Lung (tissue), 12 donors: ENCODE results near the gene XKR3. TPM values are rescaled to one million over a fixed set of nuclear protein-coding genes. Genes with fewer than 3 reads are reported as not detected.
"Not testable (repeated sequence)": the region's sequence is repeated elsewhere in the genome, so short reads cannot be mapped to it uniquely, and the experiment has no call there.

Experiments used
- ATAC-seq: fragments of 200-7000 bp; cut with Tn5 transposase; one replicate; pipeline ENCODE4 v1.9.1; 2020; ENCODE audit warnings: moderate number of reproducible peaks; ENCODE audit not compliant: insufficient read depth, low FRiP score
- DNase-seq, 3 donors: peaks; one replicate each; pipeline ENCODE4 v3.0.0-alpha.2; 2013 to 2017
- H3K27ac ChIP-seq, 2 donors: one replicate each; pipeline ENCODE4 v1.5.1; 2013; ENCODE audit warnings: mild to moderate bottlenecking in 2 of 2, moderate library complexity in 2 of 2, control low read depth in 1 of 2, inconsistent platforms in 1 of 2, low read depth in 1 of 2, low read length in 1 of 2
- H3K27me3 ChIP-seq, 3 donors: one replicate each; pipeline ENCODE4 v1.5.1; 2013; ENCODE audit warnings: low read length in 2 of 3; ENCODE audit not compliant: control insufficient read depth in 3 of 3, insufficient read depth in 3 of 3
- H3K36me3 ChIP-seq, 4 donors: one replicate each; pipeline ENCODE4 v1.5.1; 2013; ENCODE audit warnings: low read length in 4 of 4, mild to moderate bottlenecking in 1 of 4, moderate library complexity in 1 of 4; ENCODE audit not compliant: control insufficient read depth in 4 of 4, insufficient read depth in 4 of 4
- H3K4me1 ChIP-seq, 5 donors: one replicate each; pipeline ENCODE4 v1.5.1; 2013; ENCODE audit warnings: low read length in 5 of 5, mild to moderate bottlenecking in 2 of 5, moderate library complexity in 1 of 5; ENCODE audit not compliant: control insufficient read depth in 5 of 5, insufficient read depth in 5 of 5
- H3K4me3 ChIP-seq: one replicate; pipeline ENCODE4 v1.5.1; 2013; ENCODE audit warnings: mild to moderate bottlenecking, control low read depth, moderate library complexity
- H3K9ac ChIP-seq, 2 donors: one replicate each; pipeline ENCODE4 v1.5.1; 2013; ENCODE audit warnings: low read length in 2 of 2, control low read depth in 1 of 2; ENCODE audit not compliant: insufficient read depth in 1 of 2
- H3K9me3 ChIP-seq, 4 donors: one replicate each; pipeline ENCODE4 v1.5.1; 2013; ENCODE audit warnings: low read length in 3 of 4, mild to moderate bottlenecking in 1 of 4, moderate library complexity in 1 of 4; ENCODE audit not compliant: control insufficient read depth in 4 of 4, insufficient read depth in 3 of 4
- WGBS, 2 donors: extraction: QIAGEN DNeasy Blood & Tissue Kit; methylation state at CpG; one replicate each; pipeline ENCODE4 v1.1.7; 2013; 5-methylcytosine and 5-hydroxymethylcytosine counted together
- polyA plus RNA-seq, 2 donors: library from polyadenylated mRNA; stranded (reverse); fragments of 200-250 nt; gene quantifications; one replicate each; pipeline ENCODE4 v1.2.1, GENCODE V29; 2013
- total RNA-seq, 2 donors: library from RNA; depleted of rRNA in 1 of 2; stranded (reverse); fragments of >200 nt in 1 of 2; gene quantifications; one replicate each; pipeline ENCODE4 v1.2.1, GENCODE V29; 2014 to 2021
- TF ChIP-seq, protein P1 (sequence below): IDR thresholded peaks from 2 replicates; pipeline ENCODE4 v1.5.1; 2012; ENCODE audit warnings: mild to moderate bottlenecking; ENCODE audit errors: control extremely low read depth, extremely low read depth
- donor health status: control.
- donor health status: control.
- donor health status: Bipolar disorder and iron deficiency.
- donor health status: healthy.
- donor health status: DM: yes; HTN: yes; CAD: no.

XKR3 gene
- total and polyA plus RNA-seq, 4 donors = 0.07 TPM; not detected in 3

DNA sequence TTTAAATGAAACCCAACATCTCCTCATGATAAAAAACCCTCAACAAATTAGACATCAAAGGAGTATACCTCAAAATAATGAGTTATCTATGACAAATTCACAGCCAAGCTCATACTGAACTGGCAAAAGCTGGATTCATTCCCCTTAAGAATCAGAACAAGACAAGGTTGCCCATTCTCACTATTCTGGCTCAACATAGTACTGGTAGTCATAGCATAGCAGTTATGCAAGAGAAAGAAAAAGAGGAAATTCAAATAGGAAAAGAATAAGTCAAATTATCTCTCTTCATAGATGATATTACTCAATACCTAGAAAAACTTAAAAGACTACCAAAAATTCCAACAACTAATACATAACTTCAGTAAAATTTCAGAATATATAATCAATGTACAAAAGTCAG, 29.4 kb upstream of the XKR3 start:
- TF ChIP-seq, protein P1, sequence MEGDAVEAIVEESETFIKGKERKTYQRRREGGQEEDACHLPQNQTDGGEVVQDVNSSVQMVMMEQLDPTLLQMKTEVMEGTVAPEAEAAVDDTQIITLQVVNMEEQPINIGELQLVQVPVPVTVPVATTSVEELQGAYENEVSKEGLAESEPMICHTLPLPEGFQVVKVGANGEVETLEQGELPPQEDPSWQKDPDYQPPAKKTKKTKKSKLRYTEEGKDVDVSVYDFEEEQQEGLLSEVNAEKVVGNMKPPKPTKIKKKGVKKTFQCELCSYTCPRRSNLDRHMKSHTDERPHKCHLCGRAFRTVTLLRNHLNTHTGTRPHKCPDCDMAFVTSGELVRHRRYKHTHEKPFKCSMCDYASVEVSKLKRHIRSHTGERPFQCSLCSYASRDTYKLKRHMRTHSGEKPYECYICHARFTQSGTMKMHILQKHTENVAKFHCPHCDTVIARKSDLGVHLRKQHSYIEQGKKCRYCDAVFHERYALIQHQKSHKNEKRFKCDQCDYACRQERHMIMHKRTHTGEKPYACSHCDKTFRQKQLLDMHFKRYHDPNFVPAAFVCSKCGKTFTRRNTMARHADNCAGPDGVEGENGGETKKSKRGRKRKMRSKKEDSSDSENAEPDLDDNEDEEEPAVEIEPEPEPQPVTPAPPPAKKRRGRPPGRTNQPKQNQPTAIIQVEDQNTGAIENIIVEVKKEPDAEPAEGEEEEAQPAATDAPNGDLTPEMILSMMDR = no peak
- DNase-seq (no peak), ATAC-seq (no peak)
- no peak overlapping the region for H3K27ac ChIP-seq
- H3K4me3 ChIP-seq = no peak overlapping the region
- peaks cover 0 to 1% (median 0%) of the 10 kb centered on the region in 4 donors for H3K9me3 ChIP-seq
- H3K4me1 ChIP-seq = no peaks in the 10 kb centered on the region
- no peaks in the 10 kb centered on the region for H3K27me3 ChIP-seq
- H3K9ac ChIP-seq = no peak overlapping the region
- no peaks in the 10 kb centered on the region for H3K36me3 ChIP-seq

DNA sequence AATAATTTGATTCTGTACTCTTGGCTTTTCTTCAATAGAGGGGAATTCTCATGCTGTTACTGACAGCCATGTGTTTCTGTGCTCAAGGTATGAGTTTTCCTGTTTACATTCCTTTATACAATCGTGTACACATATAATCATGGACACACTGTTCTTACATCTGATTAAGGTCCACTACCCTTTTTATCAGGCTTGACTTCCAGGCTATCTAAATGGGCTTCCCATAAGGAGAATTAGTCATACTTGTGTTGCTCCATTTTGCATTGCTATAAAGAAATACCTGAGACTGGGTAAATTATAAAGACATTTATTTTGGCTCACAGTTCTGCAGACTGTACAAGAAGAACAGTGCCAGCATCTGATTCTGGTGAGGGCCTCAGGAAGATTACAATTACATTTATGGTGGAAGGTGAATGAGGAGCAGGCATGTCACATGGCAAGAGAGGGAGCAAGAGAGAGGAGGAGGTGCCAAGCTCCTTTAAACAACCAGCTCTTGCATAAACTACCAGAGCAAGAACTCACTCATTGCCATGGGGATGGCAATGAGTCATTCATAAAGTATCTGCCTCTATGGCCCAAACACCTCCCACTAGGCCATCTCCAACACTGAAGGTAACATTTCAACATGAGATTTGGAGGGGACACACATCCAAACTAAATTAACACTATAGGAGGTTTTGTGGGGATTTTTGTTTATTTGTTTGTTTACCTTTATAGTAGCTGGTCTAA, 26.2 kb upstream of the XKR3 start:
- 39 to 78% methylated on average over 1 of the region's 1 CpG for WGBS, 2 donors
- H3K9me3 ChIP-seq, H3K9ac ChIP-seq, H3K4me1 ChIP-seq, H3K27ac ChIP-seq, H3K36me3 ChIP-seq, H3K4me3 ChIP-seq, DNase-seq, H3K27me3 ChIP-seq: not testable (repeated sequence)
- ATAC-seq = peak; percentile 47

DNA sequence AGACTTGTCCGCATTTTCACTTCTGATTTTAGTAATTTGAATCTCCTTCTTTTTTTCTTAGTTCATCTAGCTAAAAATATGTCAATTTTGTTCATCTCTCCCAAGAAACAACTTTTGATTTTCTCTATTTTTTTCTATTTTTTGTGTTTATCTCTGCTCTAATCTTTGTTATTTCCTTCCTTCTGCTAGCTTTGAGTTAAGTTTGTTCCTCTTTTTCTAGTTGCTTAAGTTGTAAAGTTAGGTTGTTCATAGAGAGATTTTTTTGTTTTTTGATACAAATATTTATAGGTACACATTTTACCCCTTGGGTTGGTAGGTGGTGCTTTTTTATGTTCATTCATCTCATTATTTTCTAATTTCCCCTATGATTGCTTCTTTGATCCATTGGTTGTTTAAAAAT, 22.1 kb upstream of the XKR3 start:
- DNase-seq (no peak), ATAC-seq (no peak)
- Histone ChIP-seq H3K27ac (no peak overlapping the region), H3K36me3 (no peaks in the 10 kb centered on the region), H3K4me3 (no peak overlapping the region), H3K4me1 (no peaks in the 10 kb centered on the region), H3K27me3 (no peaks in the 10 kb centered on the region), H3K9ac (no peak overlapping the region), H3K9me3 (peaks cover 0 to 23% (median 1%) of the 10 kb centered on the region in 4 donors)
- TF ChIP-seq, protein P1 = no peak
- whole genome bisulfite sequencing, 2 donors = 46 to 63% methylated on average over 1 of the region's 1 CpG

DNA sequence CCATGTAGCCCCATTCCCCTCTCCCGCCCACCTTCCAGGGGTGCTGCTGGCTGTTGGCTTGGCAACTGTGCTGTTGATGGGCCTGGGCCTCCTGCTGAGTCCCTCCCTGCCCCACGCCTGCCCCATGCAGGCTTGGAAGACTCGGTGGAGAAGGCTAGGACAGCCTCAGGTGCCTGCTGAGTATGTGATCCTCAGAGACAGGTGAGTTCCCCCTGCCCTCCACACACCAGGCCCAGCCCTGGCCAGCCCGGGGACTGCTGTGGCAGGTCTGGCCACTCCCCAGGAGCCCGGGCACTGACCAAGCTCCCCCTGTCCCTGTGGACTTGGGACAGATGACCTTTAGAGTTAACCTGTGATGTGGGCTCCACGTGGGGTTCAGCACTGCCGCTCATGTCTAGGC, 20.7 kb upstream of the XKR3 start:
- DNase-seq = no peak
- TF ChIP-seq, protein P1 = no peak
- peaks cover 0 to 23% (median 1%) of the 10 kb centered on the region in 4 donors for H3K9me3 ChIP-seq
- no peaks in the 10 kb centered on the region for H3K27me3 ChIP-seq
- 83 to 91% methylated on average over 7 of the region's 7 CpGs for WGBS, 2 donors
- no peak overlapping the region for H3K27ac ChIP-seq
- no peaks in the 10 kb centered on the region for H3K4me1 ChIP-seq
- H3K36me3 ChIP-seq = no peaks in the 10 kb centered on the region
- no peak for ATAC-seq
- no peak overlapping the region for H3K9ac ChIP-seq
- no peak overlapping the region for H3K4me3 ChIP-seq
